HG02885 (cell line): ENCODE results near the gene FTO.
A peak's percentile ranks its signal among the peaks of the same experiment; 100 is the strongest.

ENCODE experiments used
- ATAC-seq: cut with Tn5 transposase; IDR thresholded peaks from one replicate; pipeline ENCODE4 v1.9.1; 2021; ENCODE audit warnings: mild to moderate bottlenecking; ENCODE audit not compliant: unreplicated experiment, poor library complexity

Gene FTO

GRCh38 chr16:53915452-53916160, 211.7 kb downstream of the FTO start:
- ATAC-seq = no peak

- ATAC-seq = no peak
These were observed 217.0 kb downstream of the FTO start for GRCh38 chr16:53920988-53921387.

GRCh38 chr16:53922067-53922806, 218.3 kb downstream of the FTO start:
- no peak for ATAC-seq

DNA sequence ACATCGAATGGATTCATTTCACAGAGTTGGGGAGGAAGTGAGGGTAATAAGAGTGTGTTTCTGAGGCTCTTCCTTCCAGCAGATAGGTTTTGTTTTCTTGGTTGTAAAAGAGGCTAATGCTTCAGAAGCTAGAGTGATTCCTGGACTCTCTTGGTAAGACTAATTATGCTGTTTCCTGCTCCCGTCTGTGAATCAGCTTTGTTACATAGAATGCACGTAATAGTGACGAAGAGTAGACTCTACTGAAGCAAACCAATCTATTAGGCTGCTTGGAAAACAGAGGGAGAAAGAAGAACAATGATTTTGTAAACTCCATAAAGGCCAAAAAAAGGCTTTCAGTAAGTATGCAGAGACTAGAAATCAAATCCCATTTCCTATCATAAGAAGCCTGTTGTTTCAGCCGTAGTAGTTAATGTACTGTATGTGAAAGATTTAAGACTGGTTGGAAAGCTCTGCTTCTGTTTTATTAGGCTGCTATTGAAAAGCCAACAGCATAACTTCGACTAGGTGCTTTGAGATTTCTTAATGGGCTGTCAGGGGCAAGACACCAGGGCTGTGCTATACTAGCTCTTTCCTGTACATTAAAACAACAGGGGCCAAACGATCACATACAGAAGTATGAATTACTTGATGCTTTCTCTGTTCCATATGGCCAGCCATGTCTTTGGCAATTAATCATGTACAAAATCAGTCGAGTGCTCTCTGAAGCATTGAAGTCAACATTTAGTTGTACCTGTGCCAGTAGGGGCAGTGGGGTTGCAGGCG, 219.0 kb downstream of the FTO start:
- ATAC-seq = no peak

DNA sequence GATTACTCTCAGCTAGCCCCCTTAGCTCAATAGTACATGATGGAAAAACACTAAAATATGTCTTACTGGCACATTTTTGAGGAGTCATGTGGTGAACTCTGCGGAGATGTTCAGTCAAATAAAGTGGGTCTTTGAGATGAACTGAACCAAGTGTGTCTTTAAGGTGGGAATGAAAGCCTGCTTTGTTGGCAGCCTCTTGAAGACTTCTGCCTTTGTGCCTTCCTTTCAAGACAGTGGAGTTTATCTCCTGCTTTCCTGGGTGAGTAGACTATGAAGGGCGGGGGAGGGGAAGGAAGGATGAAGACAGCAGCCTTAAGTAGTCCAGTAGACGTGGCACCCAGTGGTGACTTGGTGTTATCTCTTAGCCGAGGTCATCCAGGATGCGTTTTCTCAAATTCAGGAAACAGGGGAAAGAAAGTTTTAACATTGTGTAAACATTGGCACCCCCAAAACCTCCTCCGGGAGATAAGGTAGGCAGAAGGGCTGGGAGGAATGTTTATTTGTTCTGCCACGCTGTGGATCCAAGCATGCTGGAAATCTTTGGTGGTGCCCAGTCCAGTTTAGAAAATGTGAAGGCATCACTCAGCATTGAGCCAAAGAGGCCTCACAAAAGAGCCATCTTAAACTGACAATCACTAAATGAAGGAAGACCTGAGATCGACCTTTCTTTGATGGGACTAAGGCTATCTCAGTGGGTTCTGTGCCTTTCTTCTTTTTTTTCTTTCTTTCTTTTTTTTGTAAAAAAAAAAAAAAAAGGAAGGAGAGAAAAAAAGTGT, 220.6 kb downstream of the FTO start:
- no peak for ATAC-seq

DNA sequence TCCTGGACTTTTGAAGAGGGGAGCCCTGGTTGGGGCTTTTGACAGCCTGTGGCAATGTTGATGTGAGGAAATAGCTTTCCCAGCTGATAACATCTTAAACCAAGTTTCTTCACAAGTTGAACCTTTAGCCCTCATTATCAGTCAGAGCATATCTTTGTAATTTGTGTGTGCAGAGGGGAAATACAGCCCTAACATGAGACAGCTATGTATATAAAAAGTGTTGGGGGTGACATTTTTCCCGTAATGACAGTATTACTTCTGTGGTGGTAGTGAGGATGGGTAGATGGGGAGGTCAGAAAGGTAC, 221.1 kb downstream of the FTO start:
- ATAC-seq = no peak

GRCh38 chr16:53925526-53925925, 221.6 kb downstream of the FTO start:
- no peak for ATAC-seq

- no peak for ATAC-seq
These were observed 222.3 kb downstream of the FTO start for GRCh38 chr16:53926209-53926608.

- no peak for ATAC-seq
These were observed 229.0 kb downstream of the FTO start for GRCh38 chr16:53932975-53933374.

- no peak for ATAC-seq
These were observed 229.5 kb downstream of the FTO start for GRCh38 chr16:53933407-53933806.

DNA sequence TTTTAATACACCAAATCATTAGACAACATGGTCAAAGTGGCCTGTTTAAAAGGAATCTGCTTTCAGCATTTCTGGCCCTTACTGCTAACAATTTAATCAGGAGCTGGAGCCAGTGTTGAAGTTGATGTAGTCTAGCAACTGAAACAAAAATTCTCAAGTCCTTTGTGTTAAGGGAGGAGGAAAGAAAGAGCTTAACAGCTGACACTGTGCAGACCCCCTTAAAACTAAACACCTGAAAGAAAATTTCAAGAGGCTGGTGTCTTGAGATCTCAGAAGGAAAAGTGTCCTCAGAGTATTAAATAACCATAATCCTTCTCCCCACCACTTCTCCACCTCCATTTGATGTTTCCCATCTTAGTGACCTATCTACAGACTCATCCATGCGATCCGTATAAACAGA, 232.1 kb downstream of the FTO start:
- no peak for ATAC-seq

DNA sequence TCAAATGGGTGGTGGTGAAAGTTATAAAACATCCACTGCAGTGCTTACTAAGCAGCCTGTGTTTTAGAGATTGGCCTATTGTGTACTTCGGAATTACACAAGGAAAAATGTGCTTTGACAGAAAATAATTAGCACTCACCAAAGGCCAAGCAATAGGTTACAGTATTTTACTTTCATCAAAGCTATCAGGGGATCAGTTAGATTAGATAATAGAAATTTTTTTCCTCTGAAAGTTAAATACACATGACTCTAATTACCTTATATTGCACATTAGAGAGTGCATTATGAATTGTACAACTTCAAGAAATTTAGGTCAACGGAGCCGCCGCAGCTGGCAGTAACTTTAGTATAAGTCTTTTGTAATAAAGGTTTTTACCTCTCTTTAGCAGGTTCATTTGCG, 232.6 kb downstream of the FTO start:
- ATAC-seq = no peak

DNA sequence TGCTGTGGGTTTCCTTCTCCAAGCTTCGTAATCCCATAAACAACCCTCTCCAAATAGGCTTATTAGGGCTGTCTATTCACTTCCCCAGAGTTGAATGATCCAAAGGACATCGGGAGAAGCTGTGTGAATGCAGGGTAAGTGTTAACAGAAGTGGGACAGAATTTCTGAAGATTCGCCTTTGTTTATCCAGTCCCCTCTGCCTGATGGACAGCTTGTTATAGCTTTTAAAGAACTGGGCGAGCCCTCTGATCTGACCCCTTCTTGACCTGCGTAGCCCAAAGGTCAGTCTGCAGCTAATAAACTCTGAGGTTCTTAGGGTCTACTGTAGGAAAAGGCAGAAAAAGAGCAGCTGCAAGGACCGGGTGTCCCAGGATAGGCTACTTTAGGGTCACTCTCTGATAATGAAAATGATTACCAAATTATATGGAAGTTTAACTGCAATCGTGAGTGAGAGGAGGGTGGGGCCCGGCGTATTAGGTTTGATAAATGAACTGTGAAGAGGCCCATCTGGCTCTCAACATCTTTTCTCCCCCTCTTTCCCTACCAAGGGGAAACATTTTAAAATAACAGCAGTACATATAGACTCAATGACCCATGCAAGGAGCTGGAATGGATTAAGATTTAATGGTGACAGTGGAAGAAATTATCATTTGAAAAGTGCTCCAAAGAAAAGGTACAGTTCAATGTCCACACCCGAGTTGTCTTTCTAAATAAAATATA, 233.4 kb downstream of the FTO start:
- no peak for ATAC-seq

GRCh38 chr16:53944025-53944424, 240.1 kb downstream of the FTO start:
- no peak for ATAC-seq

GRCh38 chr16:53945996-53946395, 242.0 kb downstream of the FTO start:
- ATAC-seq = peak; percentile 48

DNA sequence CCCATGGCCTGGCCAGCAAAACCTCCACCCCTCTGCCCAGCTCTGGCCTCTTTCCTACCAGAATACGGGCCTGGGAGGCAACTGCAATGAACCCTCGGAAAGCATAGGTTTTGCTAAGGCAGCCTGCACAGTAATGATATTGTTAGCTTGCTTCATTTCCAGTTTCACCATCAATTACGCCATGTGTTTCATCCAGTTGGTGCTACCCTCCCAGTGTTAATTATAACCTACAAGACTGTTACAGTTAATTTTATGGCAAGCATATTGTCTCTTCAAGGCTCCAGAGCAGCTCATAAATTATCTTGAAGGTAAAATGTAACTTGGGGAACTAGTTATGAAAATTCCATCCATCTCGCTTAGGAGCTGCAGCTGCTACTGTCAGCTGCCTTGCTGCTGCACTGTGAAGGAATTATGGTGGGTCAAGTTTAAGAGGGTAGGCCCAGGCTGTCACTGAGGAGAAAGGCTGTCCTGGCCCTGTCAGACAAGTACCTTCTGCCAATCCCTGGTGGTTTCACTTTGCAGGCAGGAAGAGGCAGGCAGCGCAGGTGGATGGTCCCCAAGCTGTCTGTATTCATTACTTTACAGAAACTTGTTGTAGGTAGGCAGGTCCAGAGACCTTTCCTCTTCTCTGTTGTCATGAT, 242.9 kb downstream of the FTO start:
- no peak for ATAC-seq

GRCh38 chr16:53947642-53948041, 243.7 kb downstream of the FTO start:
- ATAC-seq = no peak

- no peak for ATAC-seq
These were observed 244.4 kb downstream of the FTO start for GRCh38 chr16:53948326-53948725.

DNA sequence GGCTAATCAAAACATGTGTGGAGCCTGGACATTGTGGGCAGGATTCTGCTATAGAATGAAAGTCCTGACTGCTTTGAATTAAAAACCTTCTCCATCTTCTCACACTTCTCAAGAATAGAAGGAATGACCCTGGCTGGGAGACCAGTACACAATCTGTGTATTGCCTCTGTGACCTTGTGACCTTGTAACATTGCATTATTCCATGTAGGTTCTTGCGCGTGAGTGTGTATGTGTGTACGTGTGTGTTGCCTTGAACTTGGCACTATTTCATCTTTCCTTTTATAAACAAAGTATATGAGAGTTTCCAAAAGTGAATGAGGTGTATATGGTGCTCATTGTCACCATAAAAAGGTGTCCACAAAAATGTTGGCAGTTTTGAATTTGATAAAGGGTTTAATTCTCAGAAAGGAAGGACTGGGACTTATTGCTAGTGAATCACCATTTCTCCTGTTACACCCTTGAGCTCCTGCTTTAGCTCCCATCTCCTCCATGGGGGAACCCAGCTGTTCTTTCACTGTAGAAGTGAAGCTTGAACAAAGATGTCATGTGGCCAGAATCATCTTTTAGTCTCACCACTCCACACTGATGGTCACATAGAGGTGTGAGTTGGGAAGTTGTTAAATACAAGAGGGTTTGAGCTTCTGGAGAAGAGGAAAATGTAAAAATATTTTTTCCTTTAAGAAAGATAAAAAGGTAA, 244.9 kb downstream of the FTO start:
- no peak for ATAC-seq
